ENCODE data around the gene SDK1.

DNA sequence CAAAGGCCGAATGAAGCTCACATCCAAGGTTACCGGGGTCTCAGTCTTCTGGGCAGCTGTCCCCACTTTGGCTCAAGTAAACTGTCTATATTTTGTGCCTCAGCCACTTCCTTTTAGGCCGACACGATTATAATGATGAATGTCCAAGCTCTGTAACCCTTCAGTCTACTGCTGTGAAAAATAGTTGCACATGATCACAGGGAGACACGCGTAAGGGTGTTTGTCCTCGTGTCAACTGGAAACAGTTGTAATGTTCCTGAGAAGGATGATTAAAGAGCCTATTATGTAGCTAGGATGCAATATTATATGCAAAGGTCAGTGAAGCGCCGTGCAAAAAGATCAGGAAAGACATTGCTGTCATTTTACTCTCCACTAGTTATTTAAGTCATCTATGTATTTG is 559.9 kb downstream of the SDK1 start:
- no peak for TF ChIP-seq POLR2A (IDR thresholded peaks at IDR 0.05)
- TF ChIP-seq, protein P1, sequence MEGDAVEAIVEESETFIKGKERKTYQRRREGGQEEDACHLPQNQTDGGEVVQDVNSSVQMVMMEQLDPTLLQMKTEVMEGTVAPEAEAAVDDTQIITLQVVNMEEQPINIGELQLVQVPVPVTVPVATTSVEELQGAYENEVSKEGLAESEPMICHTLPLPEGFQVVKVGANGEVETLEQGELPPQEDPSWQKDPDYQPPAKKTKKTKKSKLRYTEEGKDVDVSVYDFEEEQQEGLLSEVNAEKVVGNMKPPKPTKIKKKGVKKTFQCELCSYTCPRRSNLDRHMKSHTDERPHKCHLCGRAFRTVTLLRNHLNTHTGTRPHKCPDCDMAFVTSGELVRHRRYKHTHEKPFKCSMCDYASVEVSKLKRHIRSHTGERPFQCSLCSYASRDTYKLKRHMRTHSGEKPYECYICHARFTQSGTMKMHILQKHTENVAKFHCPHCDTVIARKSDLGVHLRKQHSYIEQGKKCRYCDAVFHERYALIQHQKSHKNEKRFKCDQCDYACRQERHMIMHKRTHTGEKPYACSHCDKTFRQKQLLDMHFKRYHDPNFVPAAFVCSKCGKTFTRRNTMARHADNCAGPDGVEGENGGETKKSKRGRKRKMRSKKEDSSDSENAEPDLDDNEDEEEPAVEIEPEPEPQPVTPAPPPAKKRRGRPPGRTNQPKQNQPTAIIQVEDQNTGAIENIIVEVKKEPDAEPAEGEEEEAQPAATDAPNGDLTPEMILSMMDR (IDR thresholded peaks at IDR 0.05): no peak

All from body of pancreas (tissue), 4 donors.